ENCODE results near the gene PDE4D.

- TF ChIP-seq POLR2A (IDR thresholded peaks at IDR 0.05; ENCODE audit: low read depth, low read length) = no peak
- TF ChIP-seq PAX5 (IDR thresholded peaks at IDR 0.05; ENCODE audit: insufficient read depth, low read length, severe bottlenecking) = no peak
- TF ChIP-seq POLR2AphosphoS5 (IDR thresholded peaks at IDR 0.05; ENCODE audit: low read depth, low read length) = no peak
- TF ChIP-seq SPI1 (IDR thresholded peaks at IDR 0.05; ENCODE audit: low read depth, low read length) = no peak
Measured at GRCh38 chr5:59810041-59810440, 83.5 kb downstream of the PDE4D start.
